SK-N-SH (cell line): ENCODE data around the gene BRINP1. TPM values are rescaled to one million over a fixed set of nuclear protein-coding genes. Genes with fewer than 3 reads are reported as not detected.
A peak's percentile ranks its signal among the peaks of the same experiment; 100 is the strongest.

Source experiments
- CTCF ChIA-PET: fragments of 300-600, 350-600 bp; formaldehyde crosslinking; extraction: SDS; loops from one replicate; lab custom pipeline; 2021; lab: Yijun Ruan, JAX
- POLR2A ChIA-PET: fragments of 350-600 bp; sonication (Branson Sonifier 250); formaldehyde crosslinking; extraction: SDS; loops from one replicate; lab custom pipeline; 2020; ENCODE audit warnings: antibody characterized with exemption, inconsistent platforms; lab: Yijun Ruan, JAX
- DNase-seq: peaks from one replicate; pipeline ENCODE4 v3.0.0; 2012
- H2AFZ ChIP-seq: fragments of 200-600 bp; sonication (generic); 2 replicates; pipeline ENCODE4 v1.8.1; 2016; ENCODE audit warnings: antibody characterized with exemption, mild to moderate bottlenecking, low read depth
- H3F3A ChIP-seq: fragments of 200-600 bp; sonication (generic); replicated peaks from 2 replicates; pipeline ENCODE3; 2016; ENCODE audit warnings: antibody characterized with exemption, mild to moderate bottlenecking; ENCODE audit not compliant: insufficient read depth
- H3K27ac ChIP-seq, 2 experiments: fragments of 200-500 bp in 1 of 2; fragments of 200-600 bp in 1 of 2; sonication (Bioruptor generic) in 1 of 2; sonication (generic), shearing (Covaris generic) in 1 of 2; 2 replicates each; pipeline versions ENCODE4 v1.5.1 to v1.6.1; 2014 to 2016; ENCODE audit warnings: low read depth in 2 of 2, inconsistent platforms in 1 of 2, low read length in 1 of 2, mild to moderate bottlenecking in 1 of 2, mixed read lengths in 1 of 2
- H3K27me3 ChIP-seq: fragments of 200-600 bp; sonication (generic), shearing (Covaris generic); 2 replicates; pipeline ENCODE4 v1.6.1; 2016; ENCODE audit warnings: mixed run types; ENCODE audit not compliant: insufficient read depth
- H3K36me3 ChIP-seq, 2 experiments: fragments of 200-500 bp in 1 of 2; fragments of 200-600 bp in 1 of 2; sonication (Bioruptor generic) in 1 of 2; sonication (generic) in 1 of 2; replicated peaks in 1 of 2; 2 replicates each; pipeline versions ENCODE3 to v1.5.1; 2014 to 2016; ENCODE audit warnings: low read length in 1 of 2, mild to moderate bottlenecking in 1 of 2; ENCODE audit not compliant: insufficient read depth in 2 of 2, control insufficient read depth in 1 of 2
- H3K4me1 ChIP-seq, 2 experiments: fragments of 200-500 bp in 1 of 2; fragments of 200-600 bp in 1 of 2; sonication (Bioruptor generic) in 1 of 2; sonication (generic), shearing (Covaris generic) in 1 of 2; 2 replicates each; pipeline versions ENCODE4 v1.5.1 to v1.6.1; 2014 to 2016; ENCODE audit warnings: low read depth in 1 of 2, low read length in 1 of 2, mixed run types in 1 of 2; ENCODE audit not compliant: insufficient read depth in 2 of 2, control insufficient read depth in 1 of 2
- H3K4me2 ChIP-seq: fragments of 200-600 bp; sonication (generic), shearing (Covaris generic); 2 replicates; pipeline ENCODE4 v1.6.1; 2017; ENCODE audit warnings: mixed run types
- H3K4me3 ChIP-seq, 2 experiments: fragments of 200-500 bp in 1 of 2; fragments of 200-600 bp in 1 of 2; sonication (Bioruptor generic) in 1 of 2; sonication (generic), shearing (Covaris generic) in 1 of 2; 2 replicates each; pipeline versions ENCODE4 v1.5.1 to v1.8.1; 2014 to 2016; ENCODE audit warnings: low read depth in 2 of 2, inconsistent platforms in 1 of 2, low read length in 1 of 2, mild to moderate bottlenecking in 1 of 2, mixed read lengths in 1 of 2, moderate library complexity in 1 of 2
- H3K79me2 ChIP-seq: fragments of 200-600 bp; sonication (generic); 2 replicates; pipeline ENCODE4 v1.8.1; 2017; ENCODE audit warnings: mild to moderate bottlenecking; ENCODE audit not compliant: insufficient read depth
- H3K9ac ChIP-seq: fragments of 200-600 bp; sonication (generic); 2 replicates; pipeline ENCODE4 v1.6.1; 2017; ENCODE audit warnings: mixed run types
- H3K9me2 ChIP-seq: fragments of 200-600 bp; sonication (generic); 2 replicates; pipeline ENCODE4 v1.6.1; 2017; ENCODE audit warnings: mixed run types
- H3K9me3 ChIP-seq: fragments of 200-600 bp; sonication (generic); 2 replicates; pipeline ENCODE4 v1.6.1; 2017; ENCODE audit warnings: mixed run types, mild to moderate bottlenecking, moderate library complexity
- H4K20me1 ChIP-seq: fragments of 200-600 bp; sonication (generic); 2 replicates; pipeline ENCODE4 v1.6.1; 2017; ENCODE audit warnings: mild to moderate bottlenecking, mixed run types; ENCODE audit not compliant: insufficient read depth
- CTCF ChIP-seq: fragments of 200-600 bp; sonication (generic); IDR thresholded peaks from 2 replicates; pipeline ENCODE4 v1.6.1; 2017; ENCODE audit warnings: antibody characterized with exemption, mild to moderate bottlenecking, moderate library complexity
- ELF1 ChIP-seq: IDR thresholded peaks from 2 replicates; pipeline ENCODE4 v1.4.0; 2012
- EZH2phosphoT487 ChIP-seq: fragments of 200-600 bp; sonication (generic); IDR thresholded peaks from 2 replicates; pipeline ENCODE4 v1.6.1; 2017; ENCODE audit warnings: low read depth, mixed run types, mild to moderate bottlenecking, antibody characterized with exemption, moderate library complexity, borderline replicate concordance
- FOSL2 ChIP-seq: IDR thresholded peaks from 2 replicates; pipeline ENCODE4 v1.4.0; 2012; ENCODE audit warnings: low read depth, mild to moderate bottlenecking, moderate library complexity, borderline replicate concordance
- FOXM1 ChIP-seq: IDR thresholded peaks from 2 replicates; pipeline ENCODE4 v1.4.0; 2012; ENCODE audit warnings: low read depth, mild to moderate bottlenecking
- GABPA ChIP-seq: IDR thresholded peaks from 2 replicates; pipeline ENCODE4 v1.4.0; 2012; ENCODE audit warnings: low read depth, mild to moderate bottlenecking
- GATA2 ChIP-seq: sonication (generic); formaldehyde crosslinking; IDR thresholded peaks from 2 replicates; pipeline ENCODE4 v1.5.0; 2020; ENCODE audit warnings: mild to moderate bottlenecking, missing genetic modification reagents
- MAX ChIP-seq: IDR thresholded peaks from 2 replicates; pipeline ENCODE4 v1.4.0; 2012; ENCODE audit warnings: low read depth
- NFIC ChIP-seq: IDR thresholded peaks from 2 replicates; pipeline ENCODE4 v1.4.0; 2012; ENCODE audit warnings: borderline replicate concordance
- NRF1 ChIP-seq: IDR thresholded peaks from 2 replicates; pipeline ENCODE4 v1.6.1; 2012; ENCODE audit warnings: low read depth, mild to moderate bottlenecking, low read length
- RAD21 ChIP-seq: IDR thresholded peaks from 2 replicates; pipeline ENCODE4 v1.6.1; 2012; ENCODE audit warnings: mild to moderate bottlenecking, low read length
- RCOR1 ChIP-seq: fragments of 150-350 bp; IDR thresholded peaks from 2 replicates; pipeline ENCODE4 v1.6.1; 2017; ENCODE audit warnings: antibody characterized with exemption, low read length
- REST ChIP-seq: IDR thresholded peaks from 2 replicates; pipeline ENCODE4 v1.6.1; 2012; ENCODE audit warnings: mild to moderate bottlenecking, low read depth, low read length, moderate library complexity
- SIN3A ChIP-seq: IDR thresholded peaks from 2 replicates; pipeline ENCODE4 v1.6.1; 2012; ENCODE audit warnings: low read depth, mild to moderate bottlenecking, low read length, moderate library complexity, borderline replicate concordance
- SMC3 ChIP-seq: IDR thresholded peaks from 2 replicates; pipeline ENCODE4 v1.6.1; 2012; ENCODE audit warnings: low read depth, low read length, improper control_type of control experiment
- TAF1 ChIP-seq: IDR thresholded peaks from 2 replicates; pipeline ENCODE4 v1.6.1; 2012; ENCODE audit warnings: low read depth, mild to moderate bottlenecking, low read length, moderate library complexity, borderline replicate concordance
- TCF12 ChIP-seq: IDR thresholded peaks from 2 replicates; pipeline ENCODE4 v1.4.0; 2012
- TEAD4 ChIP-seq: IDR thresholded peaks from 2 replicates; pipeline ENCODE4 v1.4.0; 2012; ENCODE audit warnings: mild to moderate bottlenecking, borderline replicate concordance; ENCODE audit not compliant: insufficient read depth
- YY1 ChIP-seq: IDR thresholded peaks from 2 replicates; pipeline ENCODE4 v1.4.0; 2012; ENCODE audit warnings: low read depth, mild to moderate bottlenecking
- ZBTB33 ChIP-seq: IDR thresholded peaks from 2 replicates; pipeline ENCODE4 v1.4.0; 2012; ENCODE audit warnings: low read depth, borderline replicate concordance
- whole genome bisulfite sequencing: methylation state at CpG from one replicate; pipeline ENCODE4 v1.1.6; 2017; ENCODE audit warnings: low lambda C conversion rate; 5-methylcytosine and 5-hydroxymethylcytosine counted together
- polyA plus RNA-seq, 3 experiments: library from polyadenylated mRNA; depleted of rRNA; stranded (reverse); fragments of >200 nt; gene quantifications; 2 replicates each; pipeline ENCODE4 v1.2.3, GENCODE V29; 2012

BRINP1 gene
- polyA plus RNA-seq, 1 of the 3 experiments (the other 2 are of a cell fraction), result 0.41 TPM

- WGBS, result 14% methylated on average over 1 of the region's 1 CpG
- no peaks in the 10 kb centered on the region for H4K20me1 ChIP-seq
- H3K4me3 ChIP-seq, result no peak overlapping the region
- H3K79me2 ChIP-seq, result no peaks in the 10 kb centered on the region
- no peak overlapping the region for H3K9ac ChIP-seq
- ChIA-PET CTCF (interaction anchor here (1.0 kb wide), 2 partner anchors 75 to 696 kb away, joined by 3 to 5 read pairs; no protein-coding TSS in a partner anchor), POLR2A (no interaction called here)
- no peak for DNase-seq
- TF ChIP-seq FOXM1 (no peak), FOSL2 (no peak), GATA2 (no peak)
- H3K27me3 ChIP-seq, result no peaks in the 10 kb centered on the region
- no peak overlapping the region for H2AFZ ChIP-seq
- no peaks in the 10 kb centered on the region for H3K9me3 ChIP-seq
- H3K9me2 ChIP-seq, result no peaks in the 10 kb centered on the region
- H3K36me3 ChIP-seq, result no peaks in the 10 kb centered on the region
- no peak overlapping the region for H3K27ac ChIP-seq
- no peaks in the 10 kb centered on the region for H3K4me1 ChIP-seq
- no peaks in the 10 kb centered on the region for H3F3A ChIP-seq
- H3K4me2 ChIP-seq, result no peak overlapping the region
Observed at GRCh38 chr9:119291554-119291953, 77.7 kb downstream of the BRINP1 start.

GRCh38 chr9:119289740-119290433, 79.3 kb downstream of the BRINP1 start:
- Histone ChIP-seq H3K27ac (no peak overlapping the region), H4K20me1 (no peaks in the 10 kb centered on the region), H3K4me2 (no peak overlapping the region), H3K36me3 (no peaks in the 10 kb centered on the region), H3K79me2 (no peaks in the 10 kb centered on the region), H3K4me1 (no peaks in the 10 kb centered on the region), H2AFZ (no peak overlapping the region), H3K9me3 (no peaks in the 10 kb centered on the region), H3K4me3 (peak overlapping the region in 1 of 2 experiments; percentile 30; a peak in 1 of 4 replicates), H3K9ac (no peak overlapping the region), H3F3A (no peaks in the 10 kb centered on the region), H3K27me3 (no peaks in the 10 kb centered on the region), H3K9me2 (no peaks in the 10 kb centered on the region)
- POLR2A ChIA-PET, result no interaction called here
- CTCF ChIA-PET, result interaction anchor here (0.6 to 2.0 kb wide), 7 partner anchors 11 to 1012 kb away, joined by 3 to 8 read pairs (median 3); no protein-coding TSS in a partner anchor
- DNase-seq, result peak; percentile 47
- 32% methylated on average over 3 of the region's 3 CpGs for WGBS
- TF ChIP-seq TAF1 (no peak), NRF1 (no peak), RCOR1 (no peak), YY1 (no peak), SIN3A (no peak), CTCF (peak; percentile 67), ZBTB33 (no peak), RAD21 (peak; percentile 81), EZH2phosphoT487 (no peak), NFIC (no peak), TEAD4 (no peak), ELF1 (no peak), REST (no peak), MAX (no peak), TCF12 (no peak), GABPA (no peak), SMC3 (peak; percentile 51; the same call in 1 of the 2 replicates), GATA2 (no peak)
